ENCODE results near the gene MAGEC1.

The MAGEC1 gene

GRCh38 chrX:141904262-141904661 is 568 bp downstream of the MAGEC1 start:
- H3K4me3 ChIP-seq (ENCODE audit: control insufficient read depth, low read depth, low read length) = no peak overlapping the region
- no peak for DNase-seq (ENCODE audit: low read depth)
- no peak for TF ChIP-seq CTCF (conservative IDR thresholded peaks at IDR 0.05; ENCODE audit: control insufficient read depth, insufficient read depth, low read depth, low read length)

GRCh38 chrX:141917801-141918200 is 14.1 kb downstream of the MAGEC1 start:
- DNase-seq (ENCODE audit: low read depth) = no peak
- TF ChIP-seq CTCF (conservative IDR thresholded peaks at IDR 0.05; ENCODE audit: control insufficient read depth, insufficient read depth, low read depth, low read length) = no peak
- H3K4me3 ChIP-seq (ENCODE audit: control insufficient read depth, low read depth, low read length) = no peak overlapping the region

GRCh38 chrX:141924293-141924692 is 20.6 kb downstream of the MAGEC1 start:
- TF ChIP-seq CTCF (conservative IDR thresholded peaks at IDR 0.05; ENCODE audit: control insufficient read depth, insufficient read depth, low read depth, low read length) = no peak
- no peak overlapping the region for H3K4me3 ChIP-seq (ENCODE audit: control insufficient read depth, low read depth, low read length)
- DNase-seq (ENCODE audit: low read depth) = no peak

- TF ChIP-seq CTCF (conservative IDR thresholded peaks at IDR 0.05; ENCODE audit: control insufficient read depth, insufficient read depth, low read depth, low read length) = no peak
- no peak for DNase-seq (ENCODE audit: low read depth)
- H3K4me3 ChIP-seq (ENCODE audit: control insufficient read depth, low read depth, low read length) = no peak overlapping the region
These were observed 24.7 kb downstream of the MAGEC1 start for GRCh38 chrX:141928432-141928831.

- no peak for TF ChIP-seq CTCF (conservative IDR thresholded peaks at IDR 0.05; ENCODE audit: control insufficient read depth, insufficient read depth, low read depth, low read length)
- H3K4me3 ChIP-seq (ENCODE audit: control insufficient read depth, low read depth, low read length) = no peak overlapping the region
- DNase-seq (ENCODE audit: low read depth) = no peak
These were observed 30.5 kb downstream of the MAGEC1 start for GRCh38 chrX:141934059-141934641.

GRCh38 chrX:141935645-141936044 is 32.0 kb downstream of the MAGEC1 start:
- no peak for TF ChIP-seq CTCF (conservative IDR thresholded peaks at IDR 0.05; ENCODE audit: control insufficient read depth, insufficient read depth, low read depth, low read length)
- no peak for DNase-seq (ENCODE audit: low read depth)
- H3K4me3 ChIP-seq (ENCODE audit: control insufficient read depth, low read depth, low read length) = no peak overlapping the region

- TF ChIP-seq CTCF (conservative IDR thresholded peaks at IDR 0.05; ENCODE audit: control insufficient read depth, insufficient read depth, low read depth, low read length) = no peak
- no peak for DNase-seq (ENCODE audit: low read depth)
- no peak overlapping the region for H3K4me3 ChIP-seq (ENCODE audit: control insufficient read depth, low read depth, low read length)
These were observed 32.4 kb downstream of the MAGEC1 start for GRCh38 chrX:141936080-141936479.

All from fibroblast of mammary gland (primary cell).